ENCODE data around the gene CCBE1. TPM values are rescaled to one million over a fixed set of nuclear protein-coding genes. Genes with fewer than 3 reads are reported as not detected.

The CCBE1 gene
- total RNA-seq, 1 experiment from 2014 or later, result 0.09 TPM

DNA sequence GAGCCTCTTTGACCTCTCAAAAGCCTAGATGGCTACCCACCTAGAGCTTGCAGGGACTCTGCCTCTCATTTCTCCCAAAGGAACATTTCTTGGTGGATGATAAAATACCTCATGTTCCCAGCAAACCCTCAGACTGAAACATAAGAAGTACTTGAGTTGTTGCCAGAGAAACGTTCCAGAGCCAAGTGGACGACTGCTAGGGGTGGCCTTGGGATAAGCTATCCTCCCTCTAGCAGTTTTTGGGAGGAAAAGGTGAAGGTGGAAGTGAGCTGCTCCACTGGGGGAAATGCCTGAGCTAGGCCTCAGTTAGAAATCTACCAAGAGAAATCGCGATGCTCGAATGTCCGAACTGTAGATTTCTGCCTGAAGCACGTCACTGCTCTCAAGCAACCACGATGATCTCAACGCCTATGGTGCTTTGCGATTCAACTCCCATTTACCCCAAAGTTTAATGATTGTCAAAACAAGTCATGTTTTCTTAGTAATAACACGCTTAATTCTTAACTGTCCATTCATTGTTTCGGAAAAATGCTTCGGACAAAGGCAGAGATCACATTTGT lies 91.5 kb downstream of the CCBE1 start:
- Histone ChIP-seq H3K9me3 (no peaks in the 10 kb centered on the region), H3K4me1 (no peaks in the 10 kb centered on the region), H3K4me3 (ENCODE audit: low read depth, low read length) (no peak overlapping the region), H3K36me3 (ENCODE audit: control insufficient read depth, insufficient read depth, low read length) (no peaks in the 10 kb centered on the region), H3K27me3 (replicated peaks; ENCODE audit: control insufficient read depth, insufficient read depth, low read length) (no peaks in the 10 kb centered on the region)
- intact Hi-C loops (cut with micrococcal nuclease; ENCODE audit: unreplicated experiment), result no loop called here
- CTCF ChIA-PET, result no interaction called here
- no TSS peak for BruUV-seq (replicated peaks)
- POLR2A ChIA-PET, result no interaction called here
- no peak overlapping the region for H3K27ac Mint-ChIP-seq (ENCODE audit: unreplicated experiment)
- no peaks in the 10 kb centered on the region for H3K4me1 Mint-ChIP-seq (ENCODE audit: low read depth, unreplicated experiment)
- DNase-seq, result no peak
- no peaks in the 10 kb centered on the region for H3K36me3 Mint-ChIP-seq (ENCODE audit: insufficient read depth, unreplicated experiment)
- no peaks in the 10 kb centered on the region for H3K9me3 Mint-ChIP-seq (ENCODE audit: unreplicated experiment)
- no peak overlapping the region for H3K4me3 Mint-ChIP-seq (ENCODE audit: unreplicated experiment)
- H3K27me3 Mint-ChIP-seq (ENCODE audit: insufficient read depth, unreplicated experiment), result peaks cover 5% of the 10 kb centered on the region
- TF ChIP-seq, protein P1, sequence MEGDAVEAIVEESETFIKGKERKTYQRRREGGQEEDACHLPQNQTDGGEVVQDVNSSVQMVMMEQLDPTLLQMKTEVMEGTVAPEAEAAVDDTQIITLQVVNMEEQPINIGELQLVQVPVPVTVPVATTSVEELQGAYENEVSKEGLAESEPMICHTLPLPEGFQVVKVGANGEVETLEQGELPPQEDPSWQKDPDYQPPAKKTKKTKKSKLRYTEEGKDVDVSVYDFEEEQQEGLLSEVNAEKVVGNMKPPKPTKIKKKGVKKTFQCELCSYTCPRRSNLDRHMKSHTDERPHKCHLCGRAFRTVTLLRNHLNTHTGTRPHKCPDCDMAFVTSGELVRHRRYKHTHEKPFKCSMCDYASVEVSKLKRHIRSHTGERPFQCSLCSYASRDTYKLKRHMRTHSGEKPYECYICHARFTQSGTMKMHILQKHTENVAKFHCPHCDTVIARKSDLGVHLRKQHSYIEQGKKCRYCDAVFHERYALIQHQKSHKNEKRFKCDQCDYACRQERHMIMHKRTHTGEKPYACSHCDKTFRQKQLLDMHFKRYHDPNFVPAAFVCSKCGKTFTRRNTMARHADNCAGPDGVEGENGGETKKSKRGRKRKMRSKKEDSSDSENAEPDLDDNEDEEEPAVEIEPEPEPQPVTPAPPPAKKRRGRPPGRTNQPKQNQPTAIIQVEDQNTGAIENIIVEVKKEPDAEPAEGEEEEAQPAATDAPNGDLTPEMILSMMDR (IDR thresholded peaks at IDR 0.05; ENCODE audit: insufficient read depth in 1 of 2, low read depth in 1 of 2, low read length in 1 of 2, severe bottlenecking in 1 of 2, unreplicated experiment in 1 of 2), result no peak

DNA sequence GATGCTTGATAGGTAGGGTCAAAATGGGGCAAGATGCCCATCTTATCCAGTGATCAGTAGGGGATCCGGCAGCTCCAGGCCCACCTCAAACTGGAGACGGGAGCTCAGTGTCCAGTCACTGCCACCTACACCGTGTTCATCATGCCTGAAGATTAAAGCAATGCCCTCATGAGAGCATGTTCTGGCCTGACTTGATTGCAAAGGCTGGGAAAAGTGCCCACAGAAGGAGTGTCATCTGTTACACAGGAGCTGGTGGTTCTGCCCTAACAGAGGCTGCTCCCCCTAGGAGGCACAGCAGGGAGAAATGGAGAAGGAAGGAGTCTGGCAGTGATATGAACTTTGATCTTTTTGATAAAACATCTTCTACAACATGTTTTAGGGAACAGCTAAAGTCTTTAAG lies 92.3 kb downstream of the CCBE1 start:
- Mint-ChIP-seq H3K4me3 (ENCODE audit: unreplicated experiment) (no peak overlapping the region), H3K9me3 (ENCODE audit: unreplicated experiment) (no peaks in the 10 kb centered on the region), H3K27ac (ENCODE audit: unreplicated experiment) (no peak overlapping the region), H3K27me3 (ENCODE audit: insufficient read depth, unreplicated experiment) (peaks cover 5% of the 10 kb centered on the region), H3K4me1 (ENCODE audit: low read depth, unreplicated experiment) (no peaks in the 10 kb centered on the region), H3K36me3 (ENCODE audit: insufficient read depth, unreplicated experiment) (no peaks in the 10 kb centered on the region)
- intact Hi-C loops (cut with micrococcal nuclease; ENCODE audit: unreplicated experiment), result no loop called here
- no peaks in the 10 kb centered on the region for H3K36me3 ChIP-seq (ENCODE audit: control insufficient read depth, insufficient read depth, low read length)
- ChIA-PET CTCF (no interaction called here), POLR2A (no interaction called here)
- H3K4me1 ChIP-seq, result no peaks in the 10 kb centered on the region
- no peak for DNase-seq
- no peaks in the 10 kb centered on the region for H3K27me3 ChIP-seq (replicated peaks; ENCODE audit: control insufficient read depth, insufficient read depth, low read length)
- H3K9me3 ChIP-seq, result no peaks in the 10 kb centered on the region
- TF ChIP-seq, protein P1 (IDR thresholded peaks at IDR 0.05; ENCODE audit: insufficient read depth in 1 of 2, low read depth in 1 of 2, low read length in 1 of 2, severe bottlenecking in 1 of 2, unreplicated experiment in 1 of 2), result no peak
- no peak overlapping the region for H3K4me3 ChIP-seq (ENCODE audit: low read depth, low read length)
- BruUV-seq (replicated peaks), result no TSS peak

DNA sequence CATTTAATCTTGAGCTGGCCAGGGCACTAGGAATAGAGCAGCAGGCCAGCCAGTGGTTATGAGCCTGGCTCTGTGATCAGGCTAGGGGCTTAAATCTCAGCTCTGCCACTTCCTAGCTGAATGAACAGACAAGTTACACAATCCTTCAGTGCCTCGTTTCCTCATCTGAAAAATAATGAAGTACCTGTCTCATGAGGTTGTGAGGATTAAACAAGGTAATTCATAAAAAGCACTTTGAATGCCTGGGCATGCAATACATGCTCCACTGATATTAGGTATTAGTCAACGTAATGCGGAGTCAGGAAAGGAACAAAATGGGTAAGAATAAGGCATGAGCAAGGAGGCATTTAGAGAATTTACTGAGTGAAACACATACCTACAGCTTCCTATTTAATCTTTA lies 100.2 kb downstream of the CCBE1 start:
- H3K27me3 ChIP-seq (replicated peaks; ENCODE audit: control insufficient read depth, insufficient read depth, low read length), result no peaks in the 10 kb centered on the region
- no peaks in the 10 kb centered on the region for H3K4me1 Mint-ChIP-seq (ENCODE audit: low read depth, unreplicated experiment)

More for the DNA sequence above, 100.2 kb downstream of the CCBE1 start:
- H3K9me3 Mint-ChIP-seq (ENCODE audit: unreplicated experiment), result no peaks in the 10 kb centered on the region
- no peak overlapping the region for H3K27ac Mint-ChIP-seq (ENCODE audit: unreplicated experiment)
- H3K4me1 ChIP-seq, result no peaks in the 10 kb centered on the region
- H3K27me3 Mint-ChIP-seq (ENCODE audit: insufficient read depth, unreplicated experiment), result peaks cover 18% of the 10 kb centered on the region
- intact Hi-C loops (cut with micrococcal nuclease; ENCODE audit: unreplicated experiment), result no loop called here
- no peak for DNase-seq
- no peaks in the 10 kb centered on the region for H3K36me3 ChIP-seq (ENCODE audit: control insufficient read depth, insufficient read depth, low read length)
- ChIA-PET POLR2A (no interaction called here), CTCF (no interaction called here)
- no peaks in the 10 kb centered on the region for H3K9me3 ChIP-seq
- no peak overlapping the region for H3K4me3 ChIP-seq (ENCODE audit: low read depth, low read length)
- no TSS peak for BruUV-seq (replicated peaks)
- no peak overlapping the region for H3K4me3 Mint-ChIP-seq (ENCODE audit: unreplicated experiment)
- TF ChIP-seq, protein P1 (IDR thresholded peaks at IDR 0.05; ENCODE audit: insufficient read depth in 1 of 2, low read depth in 1 of 2, low read length in 1 of 2, severe bottlenecking in 1 of 2, unreplicated experiment in 1 of 2), result no peak
- H3K36me3 Mint-ChIP-seq (ENCODE audit: insufficient read depth, unreplicated experiment), result no peaks in the 10 kb centered on the region
